ENCODE results near the gene STX17.

DNA sequence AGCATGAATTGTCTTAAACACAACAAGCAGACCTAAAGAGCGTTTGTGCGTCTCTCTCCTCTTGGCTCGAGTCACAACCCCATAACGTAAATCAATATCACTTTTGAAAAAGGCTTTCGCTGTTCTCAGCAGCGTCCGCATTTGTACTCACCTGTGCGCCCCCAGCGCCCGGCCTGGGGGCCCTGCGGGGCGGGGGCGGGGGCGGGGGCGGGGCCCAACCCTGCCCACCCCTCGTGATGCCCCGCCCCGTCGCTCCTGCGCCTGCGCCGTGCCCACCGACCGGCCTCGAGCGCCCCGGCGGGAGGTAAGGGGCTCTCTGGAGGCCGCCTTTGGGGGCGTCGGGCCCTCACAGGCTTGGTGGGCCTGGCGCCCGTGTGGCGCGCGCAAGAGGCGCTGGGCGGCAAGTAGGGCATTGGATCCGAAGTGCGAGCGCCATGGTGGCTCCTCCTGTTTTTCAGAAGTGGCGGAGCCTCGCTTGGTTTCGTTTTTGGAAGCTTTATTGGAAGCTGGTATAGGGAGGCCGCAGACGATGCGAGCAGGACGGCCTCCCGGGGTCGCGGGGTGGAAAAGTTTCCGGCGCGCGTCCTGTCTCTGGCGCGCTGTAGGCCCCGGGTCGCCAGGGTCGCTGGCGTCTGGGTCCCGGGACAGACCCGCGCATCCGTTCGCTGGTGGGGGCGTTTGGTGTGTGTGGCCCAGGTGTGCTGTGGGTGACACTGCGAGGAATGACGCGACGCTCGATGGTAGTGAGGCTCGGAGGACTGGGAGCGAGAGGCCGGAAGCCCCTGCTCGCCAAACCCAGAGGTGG, at the start of gene STX17:
- no peak for TF ChIP-seq GATA2 (IDR thresholded peaks at IDR 0.05; ENCODE audit: low read depth, low read length)
- TF ChIP-seq GATA3 (IDR thresholded peaks at IDR 0.05; ENCODE audit: low read depth, low read length), result no peak
